GM18502 (cell line): ENCODE measurements around the gene CEP85L.
"Not testable (repeated sequence)": the region's sequence is repeated elsewhere in the genome, so short reads cannot be mapped to it uniquely, and the experiment has no call there.

Experiments
- ATAC-seq: cut with Tn5 transposase; IDR thresholded peaks from one replicate; pipeline ENCODE4 v1.9.1; 2021; ENCODE audit warnings: mild to moderate bottlenecking; ENCODE audit not compliant: unreplicated experiment, poor library complexity

Gene CEP85L

DNA sequence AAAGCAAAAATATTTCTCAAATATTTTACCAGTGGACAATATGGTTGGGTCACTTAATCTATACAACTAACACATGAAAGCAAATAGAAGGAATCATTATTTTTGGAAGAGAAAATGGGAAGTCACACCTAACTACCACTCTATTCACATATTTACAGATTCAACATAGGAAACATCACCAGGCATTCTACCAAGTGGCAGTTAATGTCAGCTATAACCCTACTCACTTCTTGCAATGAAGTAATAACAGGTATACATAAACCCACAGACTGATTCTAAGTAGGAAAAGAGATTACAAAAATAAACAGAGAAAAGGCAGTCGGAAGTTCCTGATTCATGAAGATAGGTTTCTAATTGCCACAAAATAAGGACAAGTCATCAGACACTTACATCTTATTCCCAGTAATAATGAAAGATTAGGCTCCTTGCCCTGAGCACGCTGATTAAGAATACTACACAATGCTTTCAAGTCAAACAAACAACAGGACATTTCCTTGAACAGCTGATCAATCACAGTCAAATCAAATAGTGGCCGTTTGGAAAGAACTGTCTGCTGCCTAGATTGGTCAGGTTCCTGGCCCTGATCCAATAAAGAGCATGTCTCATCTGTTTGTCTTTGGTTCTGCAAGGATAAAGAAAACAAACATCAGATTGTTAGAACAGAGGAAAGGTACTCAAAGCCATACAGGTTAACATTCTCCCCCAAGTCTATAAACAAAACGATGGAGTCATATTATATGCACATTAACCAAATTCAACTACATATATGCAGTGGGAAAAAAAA, 182.5 kb downstream of the CEP85L start:
- ATAC-seq: no peak

DNA sequence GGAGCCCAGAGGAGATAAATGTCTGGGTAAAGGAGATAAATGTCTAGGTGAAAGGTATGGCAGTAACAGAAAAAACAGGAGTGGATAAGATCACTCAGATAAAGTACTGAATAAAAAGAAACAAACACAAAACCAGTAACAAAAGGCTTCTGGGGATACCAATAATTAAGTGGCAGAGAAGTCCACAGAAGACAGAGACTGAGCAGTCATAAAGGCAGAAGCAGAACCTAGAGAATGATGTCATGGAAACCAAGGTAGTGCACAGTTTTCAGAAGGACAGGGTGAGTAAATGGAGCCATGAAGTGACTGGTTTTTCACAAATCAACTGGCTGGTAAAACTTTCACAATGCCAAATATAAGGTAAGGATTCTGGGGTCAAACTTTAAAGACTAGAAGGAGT, 184.2 kb downstream of the CEP85L start:
- peak; percentile 81 for ATAC-seq

- ATAC-seq: no peak
These were observed 186.8 kb downstream of the CEP85L start for GRCh38 chr6:118464620-118465019.

DNA sequence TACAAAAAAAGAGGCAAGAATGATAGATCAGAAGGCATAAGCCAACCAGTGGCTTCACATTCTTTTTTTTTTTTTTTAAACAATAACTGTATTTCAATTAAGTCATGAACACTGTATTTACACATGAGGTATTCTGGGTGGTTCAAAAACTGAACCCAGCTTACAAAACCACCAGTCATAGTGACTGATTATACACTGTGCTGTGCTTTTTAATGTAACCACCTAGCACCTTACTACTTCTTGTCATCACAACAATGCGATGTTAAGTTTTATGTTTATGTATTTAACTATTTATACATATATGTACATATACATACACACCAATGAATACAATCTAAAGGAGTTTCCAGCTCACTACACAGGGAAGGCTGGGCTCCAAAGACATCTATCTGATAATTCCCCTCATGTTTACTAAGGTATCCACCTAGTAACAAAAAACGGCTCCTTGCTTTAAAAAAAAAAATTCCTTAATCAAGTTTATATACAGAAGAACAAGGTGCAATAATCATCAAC, 190.4 kb downstream of the CEP85L start:
- no peak for ATAC-seq

DNA sequence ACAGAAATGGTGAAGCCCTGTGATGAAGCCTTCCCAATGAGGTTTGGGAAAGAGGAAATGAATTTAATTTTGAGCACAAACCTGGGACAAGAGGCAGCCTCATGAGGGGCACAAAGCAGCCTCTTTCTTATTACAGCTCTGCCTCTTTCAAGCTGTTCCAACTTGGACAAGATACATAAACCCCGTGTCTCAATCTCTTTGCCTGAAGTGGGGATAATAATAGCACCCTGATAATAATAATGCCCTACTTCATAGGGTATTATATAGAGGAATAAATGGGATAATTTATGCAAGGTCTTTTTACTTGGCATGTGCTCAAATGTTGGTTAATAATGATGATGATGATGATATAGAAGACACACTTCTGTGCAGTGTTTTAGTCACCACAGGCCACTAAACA, 194.4 kb downstream of the CEP85L start:
- no peak for ATAC-seq

GRCh38 chr6:118451839-118452238, 199.6 kb downstream of the CEP85L start:
- ATAC-seq: no peak

DNA sequence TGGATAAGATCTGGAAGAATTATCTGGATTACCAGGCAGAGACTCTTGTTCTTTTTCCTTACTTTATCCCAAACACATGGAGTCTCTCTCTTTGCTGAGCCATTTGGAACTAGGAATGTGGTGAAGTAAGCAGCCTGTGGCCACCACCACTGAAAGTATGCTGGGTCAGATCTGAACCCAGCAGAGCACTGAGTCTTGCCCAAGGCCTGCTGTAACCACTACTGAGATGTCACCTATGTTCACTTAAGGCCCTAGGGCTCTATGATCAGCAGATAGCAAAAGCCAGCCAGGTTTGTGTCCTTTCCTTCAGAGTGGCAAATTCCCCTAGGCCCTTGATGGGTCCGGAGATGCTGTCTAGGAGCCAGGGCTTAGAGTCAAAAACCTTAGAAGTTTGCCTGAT, 206.6 kb downstream of the CEP85L start:
- no peak for ATAC-seq

- ATAC-seq: no peak
These were observed 214.9 kb downstream of the CEP85L start for GRCh38 chr6:118436482-118436881.

- ATAC-seq: not testable (repeated sequence)
These were observed 217.2 kb downstream of the CEP85L start for GRCh38 chr6:118434147-118434546.

GRCh38 chr6:118421312-118421711, 230.1 kb downstream of the CEP85L start:
- not testable (repeated sequence) for ATAC-seq

DNA sequence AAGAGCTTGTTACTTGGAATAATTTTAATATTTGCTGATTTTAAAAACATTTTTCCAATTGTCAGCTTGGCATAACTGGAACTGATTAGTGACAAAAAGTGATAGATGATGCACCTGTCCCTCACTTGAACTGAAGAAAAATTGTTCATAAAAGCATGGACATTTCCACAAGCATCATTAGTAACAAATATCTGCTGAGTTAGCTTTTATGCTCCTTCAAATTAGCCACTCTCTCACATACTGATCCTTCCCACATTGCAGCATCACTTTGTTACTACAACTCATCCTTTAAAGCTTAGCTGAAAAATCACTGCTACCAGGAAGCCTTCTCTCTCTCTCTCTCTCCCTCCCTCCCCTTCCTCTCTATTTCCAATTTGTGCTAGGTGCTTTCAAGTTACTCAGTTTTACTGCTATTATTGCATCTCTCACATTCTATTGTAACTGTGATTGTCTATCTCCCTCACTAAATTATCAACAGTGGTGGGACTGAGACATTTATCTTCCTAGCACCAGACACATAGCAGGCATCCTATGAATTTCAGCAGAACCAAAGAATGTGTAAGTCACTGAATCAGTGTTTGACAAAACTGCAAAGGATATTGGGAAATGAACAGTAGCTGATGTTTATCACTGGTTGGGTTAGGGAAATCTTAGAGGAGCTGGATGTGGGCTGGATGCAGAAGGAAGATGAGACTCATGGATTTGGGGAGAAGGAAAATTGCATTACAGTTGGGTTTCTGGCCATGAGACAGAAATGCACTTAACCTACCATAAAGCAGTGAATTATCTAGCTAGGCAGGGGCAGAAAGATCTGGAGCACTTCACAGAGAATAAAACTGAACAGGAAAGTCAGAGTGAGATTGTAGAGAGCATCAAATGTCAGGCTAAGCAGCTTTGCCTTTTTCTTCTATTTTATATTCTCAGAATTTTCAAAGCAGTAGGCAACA, 231.7 kb downstream of the CEP85L start:
- ATAC-seq: no peak
